Measurements from ENCODE around the gene CNPY4. TPM values are rescaled to one million over a fixed set of nuclear protein-coding genes. Genes with fewer than 3 reads are reported as not detected.

Gene CNPY4
- total RNA-seq = 29.4 and 31.0 TPM in 2 replicates

GRCh38 chr7:100119072-100119969, at the start of gene CNPY4, which contains the start of gene TAF6:
TSS of gene CNPY4 (plus strand) at chr7:100119634. CDS start at chr7:100119745, 111 bp downstream.
TSS of gene TAF6 (minus strand) at chr7:100119358. CDS start at chr7:100114209, 5,149 bp downstream.

GRCh38 chr7:100081535-100082102, 37.8 kb upstream of the CNPY4 start, which contains the start of gene ZNF3:
TSS of gene ZNF3 (minus strand) at chr7:100081723. CDS start at chr7:100077357, 4,366 bp downstream.

GRCh38 chr7:100088621-100089457, 30.6 kb upstream of the CNPY4 start, which contains the start of gene COPS6:
TSS of gene COPS6 (plus strand) at chr7:100088969. CDS start at chr7:100088991, 22 bp downstream.

GRCh38 chr7:100101016-100101862, 18.2 kb upstream of the CNPY4 start, which contains the start of the genes AP4M1 and MCM7:
TSS of gene AP4M1 (plus strand) at chr7:100101643. CDS start at chr7:100101715, 72 bp downstream.
TSS of gene MCM7 (minus strand) at chr7:100101397. CDS start at chr7:100101294, 103 bp downstream.

GRCh38 chr7:100126931-100127865, 7.8 kb downstream of the CNPY4 start, which contains the start of gene MBLAC1:
TSS of gene MBLAC1 (plus strand) at chr7:100126967. CDS start at chr7:100127396, 429 bp downstream.

GRCh38 chr7:100148559-100149328, 29.3 kb downstream of the CNPY4 start, which contains the start of gene LAMTOR4:
TSS of gene LAMTOR4 (plus strand) at chr7:100148918. CDS start at chr7:100148973, 55 bp downstream.

GRCh38 chr7:100158229-100159098, 39.0 kb downstream of the CNPY4 start, which contains the start of gene TRAPPC14:
TSS of gene TRAPPC14 (minus strand) at chr7:100158723. CDS start at chr7:100158499, 224 bp downstream.

Small RNAs within 50 kb of the gene (small RNA-seq; reads per million reads assigned to genes)
- gene MIR106B (5,402 reads per million, percentile 100 among the genes with 10 or more reads in this experiment), gene MIR25 (4,467 reads per million, percentile 100 among the genes with 10 or more reads in this experiment), gene MIR93 (5,333 reads per million, percentile 100 among the genes with 10 or more reads in this experiment)

Other genes with a start within 250 kb of the CNPY4 start
- gene OR2AE1, start 242.6 kb upstream of the CNPY4 start, total RNA-seq = 0.32 TPM in 1 of 2 replicates, not detected in the other
- gene TRIM4, start 200.1 kb upstream of the CNPY4 start, total RNA-seq = 25.2 and 29.0 TPM in 2 replicates
- not detected in 2 replicates for gene GJC3, start 190.0 kb upstream of the CNPY4 start, total RNA-seq
- 0.12 TPM in 1 of 2 replicates, not detected in the other for gene AZGP1, start 143.6 kb upstream of the CNPY4 start, total RNA-seq
- 42.1 and 62.0 TPM in 2 replicates for gene ZKSCAN1, start 104.0 kb upstream of the CNPY4 start, total RNA-seq
- 10.9 and 17.4 TPM in 2 replicates for gene ZSCAN21, start 69.9 kb upstream of the CNPY4 start, total RNA-seq
- gene ZNF3, start 37.9 kb upstream of the CNPY4 start, total RNA-seq = 23.3 and 31.5 TPM in 2 replicates
- gene COPS6, start 30.7 kb upstream of the CNPY4 start, total RNA-seq = 32.3 and 42.3 TPM in 2 replicates
- gene MCM7, start 18.2 kb upstream of the CNPY4 start, total RNA-seq = 12.5 and 12.8 TPM in 2 replicates
- gene AP4M1, start 18.0 kb upstream of the CNPY4 start, total RNA-seq = 15.7 and 23.4 TPM in 2 replicates
- gene TAF6, start 276 bp upstream of the CNPY4 start, total RNA-seq = 39.9 and 40.7 TPM in 2 replicates
- 1.8 and 2.9 TPM in 2 replicates for gene MBLAC1, start 7.3 kb downstream of the CNPY4 start, total RNA-seq
- 54.8 and 60.7 TPM in 2 replicates for gene LAMTOR4, start 29.3 kb downstream of the CNPY4 start, total RNA-seq
- gene TRAPPC14, start 39.1 kb downstream of the CNPY4 start, total RNA-seq = 10.3 and 14.3 TPM in 2 replicates
- gene GAL3ST4, start 49.0 kb downstream of the CNPY4 start, total RNA-seq = 3.6 and 4.9 TPM in 2 replicates
- gene GPC2, start 57.7 kb downstream of the CNPY4 start, total RNA-seq = 0.73 and 1.6 TPM in 2 replicates
- 0.12 and 0.32 TPM in 2 replicates for gene STAG3, start 58.3 kb downstream of the CNPY4 start, total RNA-seq
- not detected in 2 replicates for gene PVRIG, start 100.3 kb downstream of the CNPY4 start, total RNA-seq
- not detected in 2 replicates for gene SPDYE3, start 188.1 kb downstream of the CNPY4 start, total RNA-seq
- gene PILRB, start 238.5 kb downstream of the CNPY4 start, total RNA-seq = 10.7 and 13.4 TPM in 2 replicates

Data from hair follicle dermal papilla cell (primary cell).